ENCODE data around the gene KIAA2012.

DNA sequence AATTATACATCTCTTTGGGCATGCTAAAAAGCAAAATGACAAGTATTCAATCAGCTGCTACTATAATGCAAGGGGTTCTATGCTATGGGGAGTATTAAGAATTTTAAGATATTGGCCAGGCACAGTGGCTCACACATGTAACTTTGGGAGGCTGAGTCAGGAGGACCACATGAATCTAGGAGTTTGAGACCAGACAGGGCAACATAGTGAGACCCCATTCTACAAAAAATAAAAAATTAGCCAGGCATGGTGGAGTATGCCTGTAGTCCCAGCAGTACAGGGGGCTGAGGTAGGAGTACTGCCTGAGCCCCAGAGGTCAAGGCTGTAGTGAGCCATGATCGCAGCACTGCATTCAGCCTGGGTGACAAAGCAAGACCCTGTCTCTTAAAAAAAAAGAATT is 5.5 kb upstream of the KIAA2012 start:
- TF ChIP-seq, protein P1, sequence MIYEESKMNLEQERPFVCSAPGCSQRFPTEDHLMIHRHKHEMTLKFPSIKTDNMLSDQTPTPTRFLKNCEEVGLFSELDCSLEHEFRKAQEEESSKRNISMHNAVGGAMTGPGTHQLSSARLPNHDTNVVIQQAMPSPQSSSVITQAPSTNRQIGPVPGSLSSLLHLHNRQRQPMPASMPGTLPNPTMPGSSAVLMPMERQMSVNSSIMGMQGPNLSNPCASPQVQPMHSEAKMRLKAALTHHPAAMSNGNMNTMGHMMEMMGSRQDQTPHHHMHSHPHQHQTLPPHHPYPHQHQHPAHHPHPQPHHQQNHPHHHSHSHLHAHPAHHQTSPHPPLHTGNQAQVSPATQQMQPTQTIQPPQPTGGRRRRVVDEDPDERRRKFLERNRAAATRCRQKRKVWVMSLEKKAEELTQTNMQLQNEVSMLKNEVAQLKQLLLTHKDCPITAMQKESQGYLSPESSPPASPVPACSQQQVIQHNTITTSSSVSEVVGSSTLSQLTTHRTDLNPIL (CRISPR knock-in tag; IDR thresholded peaks at IDR 0.05; ENCODE audit: low read depth), result no peak
- TF ChIP-seq ZNF565 (CRISPR knock-in tag; conservative IDR thresholded peaks at IDR 0.05; ENCODE audit: low read depth), result no peak
- TF ChIP-seq ZFP3 (CRISPR knock-in tag; IDR thresholded peaks at IDR 0.05), result no peak
- no peak for TF ChIP-seq TCF4 (CRISPR knock-in tag; IDR thresholded peaks at IDR 0.05; ENCODE audit: borderline replicate concordance)
- TF ChIP-seq TOX (CRISPR knock-in tag; IDR thresholded peaks at IDR 0.05; ENCODE audit: borderline replicate concordance), result no peak
- TF ChIP-seq ARNTL (CRISPR knock-in tag; IDR thresholded peaks at IDR 0.05; ENCODE audit: borderline replicate concordance, low read depth), result no peak
- no peak for TF ChIP-seq ZNF8 (CRISPR knock-in tag; IDR thresholded peaks at IDR 0.05)
- no peak for TF ChIP-seq RARB (CRISPR knock-in tag; IDR thresholded peaks at IDR 0.05)
- no peak for TF ChIP-seq GLIS3 (CRISPR knock-in tag; IDR thresholded peaks at IDR 0.05)
- TF ChIP-seq OSR1 (CRISPR knock-in tag; IDR thresholded peaks at IDR 0.05), result no peak
- TF ChIP-seq, protein P2, sequence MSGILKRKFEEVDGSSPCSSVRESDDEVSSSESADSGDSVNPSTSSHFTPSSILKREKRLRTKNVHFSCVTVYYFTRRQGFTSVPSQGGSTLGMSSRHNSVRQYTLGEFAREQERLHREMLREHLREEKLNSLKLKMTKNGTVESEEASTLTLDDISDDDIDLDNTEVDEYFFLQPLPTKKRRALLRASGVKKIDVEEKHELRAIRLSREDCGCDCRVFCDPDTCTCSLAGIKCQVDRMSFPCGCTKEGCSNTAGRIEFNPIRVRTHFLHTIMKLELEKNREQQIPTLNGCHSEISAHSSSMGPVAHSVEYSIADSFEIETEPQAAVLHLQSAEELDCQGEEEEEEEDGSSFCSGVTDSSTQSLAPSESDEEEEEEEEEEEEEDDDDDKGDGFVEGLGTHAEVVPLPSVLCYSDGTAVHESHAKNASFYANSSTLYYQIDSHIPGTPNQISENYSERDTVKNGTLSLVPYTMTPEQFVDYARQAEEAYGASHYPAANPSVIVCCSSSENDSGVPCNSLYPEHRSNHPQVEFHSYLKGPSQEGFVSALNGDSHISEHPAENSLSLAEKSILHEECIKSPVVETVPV (CRISPR knock-in tag; IDR thresholded peaks at IDR 0.05), result no peak
